K562 (cell line): Measurements from ENCODE around the gene SAMD11. TPM values are rescaled to one million over a fixed set of nuclear protein-coding genes. Genes with fewer than 3 reads are reported as not detected.

Experiments
- ADNP ChIP-seq: fragments of 200-800 bp; sonication (Bioruptor generic); IDR thresholded peaks from 2 replicates; pipeline ENCODE4 v1.6.1; 2016; ENCODE audit warnings: missing genetic modification characterization, missing compliant biosample characterization
- BRD9 ChIP-seq: fragments of 450-650 bp; IDR thresholded peaks from 2 replicates; pipeline ENCODE4 v1.6.1; 2018; ENCODE audit warnings: low read depth; ENCODE audit not compliant: partially characterized antibody
- CBFB ChIP-seq: sonication (generic); formaldehyde crosslinking; IDR thresholded peaks from 2 replicates; pipeline ENCODE4 v1.4.0; 2020; ENCODE audit warnings: mild to moderate bottlenecking, missing genetic modification reagents
- CREBBP ChIP-seq: IDR thresholded peaks from one replicate; pipeline ENCODE4 v1.6.1; 2012; ENCODE audit warnings: low read depth, mild to moderate bottlenecking, control low read depth, inconsistent platforms, low read length
- DACH1 ChIP-seq: fragments of 450-650 bp; IDR thresholded peaks from 2 replicates; pipeline ENCODE4 v1.6.1; 2018; ENCODE audit not compliant: partially characterized antibody
- ESRRB ChIP-seq: fragments of 250-450 bp; sonication (Bioruptor Pico); IDR thresholded peaks from 2 replicates; pipeline ENCODE4 v1.5.0; 2020; ENCODE audit warnings: mild to moderate bottlenecking, moderate library complexity, borderline replicate concordance
- MAZ ChIP-seq, 2 experiments: fragments of 450-650 bp in 1 of 2; sonication (generic) in 1 of 2; formaldehyde crosslinking; IDR thresholded peaks in 1 of 2; conservative IDR thresholded peaks in 1 of 2; 2 replicates each; pipeline versions ENCODE4 v1.4.0 to v1.5.0; 2020; ENCODE audit warnings: mild to moderate bottlenecking in 1 of 2, missing genetic modification reagents in 1 of 2
- MCM3 ChIP-seq: fragments of 450-650 bp; IDR thresholded peaks from 2 replicates; pipeline ENCODE4 v1.6.1; 2016
- MCM5 ChIP-seq: fragments of 450-650 bp; IDR thresholded peaks from 2 replicates; pipeline ENCODE4 v1.6.1; 2016; ENCODE audit warnings: low read depth
- MECOM ChIP-seq: fragments of 250-450 bp; sonication (Bioruptor Pico); IDR thresholded peaks from 2 replicates; pipeline ENCODE4 v1.8.0; 2022; ENCODE audit warnings: inconsistent platforms
- NCOA1 ChIP-seq: fragments of 450-650 bp; IDR thresholded peaks from 2 replicates; pipeline ENCODE4 v1.6.1; 2016; ENCODE audit warnings: low read depth
- NELFE ChIP-seq: IDR thresholded peaks from 2 replicates; pipeline ENCODE4 v1.6.1; 2011; ENCODE audit warnings: mild to moderate bottlenecking; ENCODE audit not compliant: insufficient read depth, insufficient read length
- POLR3A ChIP-seq: IDR thresholded peaks from 2 replicates; pipeline ENCODE4 v1.6.1; 2011; ENCODE audit warnings: borderline replicate concordance, mild to moderate bottlenecking, moderate library complexity; ENCODE audit not compliant: insufficient read length, insufficient read depth; ENCODE audit errors: extremely low read depth
- RBM25 ChIP-seq: fragments of 200-400 bp; formaldehyde crosslinking; IDR thresholded peaks from 2 replicates; pipeline ENCODE4 v1.6.1; 2018; ENCODE audit warnings: low read length, low read depth, moderate library complexity; ENCODE audit not compliant: severe bottlenecking
- SLC30A9 ChIP-seq: fragments of 250-450 bp; sonication (Bioruptor Pico); IDR thresholded peaks from 2 replicates; pipeline ENCODE4 v1.8.0; 2022; ENCODE audit warnings: mild to moderate bottlenecking, moderate library complexity
- SRSF1 ChIP-seq: fragments of 200-400 bp; formaldehyde crosslinking; IDR thresholded peaks from 2 replicates; pipeline ENCODE4 v1.6.1; 2017; ENCODE audit warnings: mild to moderate bottlenecking, low read depth, low read length, moderate library complexity
- TCF3 ChIP-seq: sonication (generic); formaldehyde crosslinking; IDR thresholded peaks from 2 replicates; pipeline ENCODE4 v1.4.0; 2020; ENCODE audit warnings: mild to moderate bottlenecking, missing genetic modification reagents
- ZKSCAN1 ChIP-seq: fragments of 150-350 bp; IDR thresholded peaks from 2 replicates; pipeline ENCODE4 v1.6.1; 2016; ENCODE audit warnings: low read depth, low read length
- ZNF124 ChIP-seq: sonication (generic); formaldehyde crosslinking; IDR thresholded peaks from 2 replicates; pipeline ENCODE4 v1.8.1; 2022; ENCODE audit warnings: missing genetic modification reagents
- ZNF175 ChIP-seq: fragments of 200-800 bp; sonication (Bioruptor generic); IDR thresholded peaks from 2 replicates; pipeline ENCODE4 v1.6.1; 2016; ENCODE audit warnings: low read depth, mild to moderate bottlenecking, missing genetic modification characterization, missing compliant biosample characterization
- ZNF274 ChIP-seq: IDR thresholded peaks from 2 replicates; pipeline ENCODE4 v1.6.1; 2011; ENCODE audit warnings: low read depth, mild to moderate bottlenecking, low read length, moderate library complexity, borderline replicate concordance
- ZNF436 ChIP-seq: fragments of 250-450, 450-650 bp; sonication (Bioruptor Pico); formaldehyde crosslinking; IDR thresholded peaks from 2 replicates; pipeline ENCODE4 v1.7.0; 2020; ENCODE audit warnings: mild to moderate bottlenecking
- ZNF764 ChIP-seq: fragments of 250-450 bp; sonication (Bioruptor Pico); IDR thresholded peaks from 2 replicates; pipeline ENCODE4 v1.4.0; 2020; ENCODE audit warnings: low read depth, mild to moderate bottlenecking, moderate library complexity
- polyA plus RNA-seq, 8 experiments: library from polyadenylated mRNA; depleted of rRNA in 4 of 8; stranded (reverse) in 5 of 8; unstranded in 3 of 8; fragments of >200 nt; fragmentation: Nextera tagmentation in 2 of 8; fragmentation: Illumina TruSeq in 1 of 8; extraction: Ambion mirVana in 2 of 8; extraction: Trizol in 1 of 8; gene quantifications; 2 replicates each; pipeline versions ENCODE4 v1.2.1 to v1.2.3, GENCODE V29; 2011 to 2014; ENCODE audit warnings: inconsistent platforms in 1 of 8, missing spikeins in 1 of 8
- total RNA-seq, 7 experiments: library from RNA; depleted of rRNA in 6 of 7; stranded (reverse); fragments of >200 nt in 6 of 7; fragmentation: Illumina TruSeq in 2 of 7; extraction: Trizol in 2 of 7; gene quantifications; 2 replicates each; pipeline versions ENCODE4 v1.2.1 to v1.2.3, GENCODE V29; 2011 to 2021; ENCODE audit warnings: low replicate concordance in 1 of 7
- TF ChIP-seq, protein P1 (sequence below), 2 experiments: fragments of 450-650 bp; IDR thresholded peaks; 2 replicates each; pipeline ENCODE4 v1.6.1; 2018; ENCODE audit warnings: mild to moderate bottlenecking in 2 of 2, low read depth in 1 of 2; ENCODE audit not compliant: partially characterized antibody in 2 of 2
- TF ChIP-seq, protein P2 (sequence below): fragments of 250-450 bp; sonication (Bioruptor Pico); IDR thresholded peaks from 2 replicates; pipeline ENCODE4 v1.6.1; 2021; ENCODE audit warnings: mild to moderate bottlenecking

The SAMD11 gene
- total and polyA plus RNA-seq, 9 of the 15 experiments (the other 6 are each of a cell fraction or from before 2014, with no cell fraction given): 0.07 to 0.82 (median 0.11) TPM; not detected in 2

DNA sequence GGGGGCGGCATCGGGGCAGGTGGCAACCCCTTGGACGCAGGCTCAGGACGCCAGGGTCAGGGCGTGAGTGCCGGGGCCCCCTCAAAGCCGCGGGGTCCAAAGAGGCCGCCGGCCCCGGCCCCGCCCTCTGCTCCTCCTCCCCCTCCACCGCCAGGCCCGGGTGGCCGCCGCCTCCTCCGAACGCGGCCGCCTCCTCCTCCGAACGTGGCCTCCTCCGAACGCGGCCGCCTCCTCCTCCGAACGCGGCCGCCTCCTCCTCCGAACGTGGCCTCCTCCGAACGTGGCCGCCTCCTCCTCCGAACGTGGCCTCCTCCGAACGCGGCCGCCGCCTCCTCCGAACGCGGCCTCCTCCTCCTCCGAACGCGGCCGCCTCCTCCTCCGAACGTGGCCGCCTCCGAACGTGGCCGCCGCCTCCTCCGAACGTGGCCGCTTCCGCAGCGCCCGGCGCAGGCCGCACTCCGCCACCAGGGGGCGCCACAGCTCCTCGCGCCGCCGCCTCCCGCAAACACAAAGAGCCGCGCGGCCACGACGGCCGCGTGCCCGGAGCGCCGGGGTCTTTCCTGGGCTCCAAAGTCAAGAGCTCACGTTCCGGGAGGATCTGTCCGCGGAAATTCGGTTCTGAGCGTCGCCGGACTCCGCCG lies 19.3 kb upstream of the SAMD11 start (continued):
- TF ChIP-seq RBM25 (peak; percentile 96), MECOM (CRISPR knock-in tag) (no peak), POLR3A (no peak), ZKSCAN1 (no peak), SLC30A9 (CRISPR knock-in tag) (no peak), BRD9 (no peak), ESRRB (CRISPR knock-in tag) (no peak), ZNF124 (CRISPR knock-in tag) (peak; percentile 84), NELFE (no peak), SRSF1 (0 out of 2 replicates have a peak, but pooled peaks have one; percentile 19), ZNF274 (no peak), CBFB (CRISPR knock-in tag) (no peak), NCOA1 (no peak), ADNP (tag) (no peak), TCF3 (CRISPR knock-in tag) (no peak), CREBBP (no peak), DACH1 (no peak), ZNF436 (CRISPR knock-in tag) (0 out of 2 replicates have a peak, but pooled peaks have one; percentile 26), MAZ (CRISPR knock-in tag; conservative IDR thresholded peaks at IDR 0.05 in 1 of 2, IDR thresholded peaks at IDR 0.05 in 1 of 2) (peak; percentile 87 to 88), MCM3 (no peak), ZNF175 (no peak), MCM5 (no peak), ZNF764 (CRISPR knock-in tag) (no peak)
- TF ChIP-seq, protein P1, sequence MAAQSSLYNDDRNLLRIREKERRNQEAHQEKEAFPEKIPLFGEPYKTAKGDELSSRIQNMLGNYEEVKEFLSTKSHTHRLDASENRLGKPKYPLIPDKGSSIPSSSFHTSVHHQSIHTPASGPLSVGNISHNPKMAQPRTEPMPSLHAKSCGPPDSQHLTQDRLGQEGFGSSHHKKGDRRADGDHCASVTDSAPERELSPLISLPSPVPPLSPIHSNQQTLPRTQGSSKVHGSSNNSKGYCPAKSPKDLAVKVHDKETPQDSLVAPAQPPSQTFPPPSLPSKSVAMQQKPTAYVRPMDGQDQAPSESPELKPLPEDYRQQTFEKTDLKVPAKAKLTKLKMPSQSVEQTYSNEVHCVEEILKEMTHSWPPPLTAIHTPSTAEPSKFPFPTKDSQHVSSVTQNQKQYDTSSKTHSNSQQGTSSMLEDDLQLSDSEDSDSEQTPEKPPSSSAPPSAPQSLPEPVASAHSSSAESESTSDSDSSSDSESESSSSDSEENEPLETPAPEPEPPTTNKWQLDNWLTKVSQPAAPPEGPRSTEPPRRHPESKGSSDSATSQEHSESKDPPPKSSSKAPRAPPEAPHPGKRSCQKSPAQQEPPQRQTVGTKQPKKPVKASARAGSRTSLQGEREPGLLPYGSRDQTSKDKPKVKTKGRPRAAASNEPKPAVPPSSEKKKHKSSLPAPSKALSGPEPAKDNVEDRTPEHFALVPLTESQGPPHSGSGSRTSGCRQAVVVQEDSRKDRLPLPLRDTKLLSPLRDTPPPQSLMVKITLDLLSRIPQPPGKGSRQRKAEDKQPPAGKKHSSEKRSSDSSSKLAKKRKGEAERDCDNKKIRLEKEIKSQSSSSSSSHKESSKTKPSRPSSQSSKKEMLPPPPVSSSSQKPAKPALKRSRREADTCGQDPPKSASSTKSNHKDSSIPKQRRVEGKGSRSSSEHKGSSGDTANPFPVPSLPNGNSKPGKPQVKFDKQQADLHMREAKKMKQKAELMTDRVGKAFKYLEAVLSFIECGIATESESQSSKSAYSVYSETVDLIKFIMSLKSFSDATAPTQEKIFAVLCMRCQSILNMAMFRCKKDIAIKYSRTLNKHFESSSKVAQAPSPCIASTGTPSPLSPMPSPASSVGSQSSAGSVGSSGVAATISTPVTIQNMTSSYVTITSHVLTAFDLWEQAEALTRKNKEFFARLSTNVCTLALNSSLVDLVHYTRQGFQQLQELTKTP (IDR thresholded peaks at IDR 0.05; ENCODE audit: low read depth in 1 of 2, partially characterized antibody in 2 of 2): no peak
- TF ChIP-seq, protein P2, sequence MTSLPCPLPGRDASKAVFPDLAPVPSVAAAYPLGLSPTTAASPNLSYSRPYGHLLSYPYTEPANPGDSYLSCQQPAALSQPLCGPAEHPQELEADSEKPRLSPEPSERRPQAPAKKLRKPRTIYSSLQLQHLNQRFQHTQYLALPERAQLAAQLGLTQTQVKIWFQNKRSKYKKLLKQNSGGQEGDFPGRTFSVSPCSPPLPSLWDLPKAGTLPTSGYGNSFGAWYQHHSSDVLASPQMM (CRISPR knock-in tag): no peak
